Activated CD4-positive, alpha-beta T cell treated with anti-CD3 and anti-CD28 coated beads for 1 hour (primary cell): Measurements from ENCODE around the gene PCSK1N.
"Not testable (repeated sequence)": the region's sequence is repeated elsewhere in the genome, so short reads cannot be mapped to it uniquely, and the experiment has no call there.

Experiments
- DNase-seq: peaks from one replicate; pipeline ENCODE4 v3.0.0-alpha.2; 2020

Gene PCSK1N

GRCh38 chrX:48835524-48836329 is at the start of gene PCSK1N:
Gene PCSK1N (minus strand): TSS chrX:48835610. CDS start chrX:48835532, 78 bp downstream.
- DNase-seq, result no peak

GRCh38 chrX:48883729-48884128 is 48.3 kb upstream of the PCSK1N start:
- no peak for DNase-seq

- DNase-seq, result not testable (repeated sequence)
Measured at GRCh38 chrX:48876944-48877343, 41.5 kb upstream of the PCSK1N start.

- DNase-seq, result not testable (repeated sequence)
Measured at GRCh38 chrX:48872017-48872416, 36.6 kb upstream of the PCSK1N start.

- no peak for DNase-seq
Measured at GRCh38 chrX:48864210-48864609, 28.8 kb upstream of the PCSK1N start.

- DNase-seq, result no peak
Measured at GRCh38 chrX:48854898-48855297, 19.5 kb upstream of the PCSK1N start.

GRCh38 chrX:48854121-48854804 is 18.9 kb upstream of the PCSK1N start:
- DNase-seq, result not testable (repeated sequence)

- DNase-seq, result not testable (repeated sequence)
Measured at GRCh38 chrX:48853494-48853893, 18.1 kb upstream of the PCSK1N start.

- no peak for DNase-seq
Measured at GRCh38 chrX:48852857-48853256, 17.4 kb upstream of the PCSK1N start.

- no peak for DNase-seq
Measured at GRCh38 chrX:48848847-48849246, 13.4 kb upstream of the PCSK1N start.

GRCh38 chrX:48839686-48840085 is 4.3 kb upstream of the PCSK1N start:
- no peak for DNase-seq

- DNase-seq, result no peak
Measured at GRCh38 chrX:48834383-48834709, 1.1 kb downstream of the PCSK1N start.

- DNase-seq, result no peak
Measured at GRCh38 chrX:48833542-48834138, 1.8 kb downstream of the PCSK1N start.

GRCh38 chrX:48831909-48832291 is 3.5 kb downstream of the PCSK1N start:
- no peak for DNase-seq

GRCh38 chrX:48831136-48831908 is 4.1 kb downstream of the PCSK1N start:
- no peak for DNase-seq

GRCh38 chrX:48829016-48829735 is 6.2 kb downstream of the PCSK1N start:
- no peak for DNase-seq

GRCh38 chrX:48827654-48827968 is 7.8 kb downstream of the PCSK1N start:
- DNase-seq, result no peak

- no peak for DNase-seq
Measured at GRCh38 chrX:48826876-48827653, 8.3 kb downstream of the PCSK1N start.

GRCh38 chrX:48826135-48826875 is 9.1 kb downstream of the PCSK1N start, which contains the start of gene ERAS:
Gene ERAS (plus strand): TSS chrX:48826513. CDS start chrX:48829124, 2,611 bp downstream.
- DNase-seq, result no peak

GRCh38 chrX:48824066-48824465 is 11.3 kb downstream of the PCSK1N start:
- DNase-seq, result no peak

GRCh38 chrX:48823053-48823452 is 12.4 kb downstream of the PCSK1N start:
- DNase-seq, result no peak
